ENCODE results near the gene TMEM145. TPM values are rescaled to one million over a fixed set of nuclear protein-coding genes. Genes with fewer than 3 reads are reported as not detected.
"Not testable (repeated sequence)": the region's sequence is repeated elsewhere in the genome, so short reads cannot be mapped to it uniquely, and the experiment has no call there.

TMEM145 gene
- total RNA-seq, 4 donors from 2014 or later, result 0.20 TPM; not detected in 3

GRCh38 chr19:42328106-42328505 lies 15.0 kb downstream of the TMEM145 start:
- TF ChIP-seq EP300 (IDR thresholded peaks at IDR 0.05), result no peak
- no peak for TF ChIP-seq CTCF (IDR thresholded peaks at IDR 0.05)
- TF ChIP-seq POLR2A (IDR thresholded peaks at IDR 0.05), result no peak
- Histone ChIP-seq H3K4me1 (peaks cover 0 to 75% (median 30%) of the 10 kb centered on the region in 4 donors), H3K27ac (no peak overlapping the region), H3K9me3 (no peaks in the 10 kb centered on the region), H3K36me3 (no peaks in the 10 kb centered on the region), H3K27me3 (peaks cover 0 to 19% of the 10 kb centered on the region in 2 donors), H3K4me3 (no peak overlapping the region)
- no peak for DNase-seq (ENCODE audit: low spot score in 2 of 2)
- WGBS, 2 donors, result 50 to 59% methylated on average over 1 of the region's 1 CpG

- peaks cover 0 to 4% (median 0%) of the 10 kb centered on the region in 3 donors for H3K36me3 ChIP-seq
- peak overlapping the region in 2 of 4 donors; percentile 33 to 53 for H3K27ac ChIP-seq
- no peak overlapping the region for H3K4me3 ChIP-seq
- H3K4me1 ChIP-seq, result peaks cover 0 to 72% (median 29%) of the 10 kb centered on the region in 4 donors
- TF ChIP-seq POLR2A (IDR thresholded peaks at IDR 0.05) (no peak), EP300 (IDR thresholded peaks at IDR 0.05) (no peak), CTCF (IDR thresholded peaks at IDR 0.05) (no peak)
- H3K27me3 ChIP-seq, result peaks cover 0 to 12% of the 10 kb centered on the region in 2 donors
- DNase-seq (ENCODE audit: low spot score in 2 of 2), result no peak
- 72 to 77% methylated on average over 2 of the region's 2 CpGs for WGBS, 2 donors
- H3K9me3 ChIP-seq, result no peaks in the 10 kb centered on the region
Measured at GRCh38 chr19:42328854-42329253, 15.7 kb downstream of the TMEM145 start.

GRCh38 chr19:42330241-42330711 lies 17.2 kb downstream of the TMEM145 start:
- Histone ChIP-seq H3K4me3 (no peak overlapping the region), H3K27me3 (no peaks in the 10 kb centered on the region), H3K4me1 (peaks cover 0 to 72% (median 18%) of the 10 kb centered on the region in 4 donors), H3K9me3 (no peaks in the 10 kb centered on the region), H3K36me3 (peaks cover 0 to 14% (median 0%) of the 10 kb centered on the region in 3 donors), H3K27ac (peak overlapping the region in 3 of 4 donors; percentile 15 to 53 (median 33))
- peak; percentile 29 to 40 for DNase-seq (ENCODE audit: low spot score in 2 of 2)
- TF ChIP-seq POLR2A (IDR thresholded peaks at IDR 0.05), result no peak
- TF ChIP-seq EP300 (IDR thresholded peaks at IDR 0.05), result no peak
- TF ChIP-seq CTCF (IDR thresholded peaks at IDR 0.05), result no peak
- 3 to 4% methylated on average over 2 of the region's 2 CpGs for WGBS, 2 donors

- not testable (repeated sequence) for H3K4me3 ChIP-seq; H3K27me3 ChIP-seq; H3K9me3 ChIP-seq; DNase-seq (ENCODE audit: low spot score in 2 of 2)
- H3K36me3 ChIP-seq, result peaks cover 0 to 25% (median 0%) of the 10 kb centered on the region in 3 donors
- peaks cover 0 to 68% (median 14%) of the 10 kb centered on the region in 4 donors for H3K4me1 ChIP-seq
- H3K27ac ChIP-seq, result peak overlapping the region in 2 of 4 donors; percentile 33 to 53
- WGBS, 2 donors, result 28 to 58% methylated on average over 3 of the region's 3 CpGs
Measured at GRCh38 chr19:42331333-42331732, 18.2 kb downstream of the TMEM145 start.

GRCh38 chr19:42332059-42332458 lies 18.9 kb downstream of the TMEM145 start:
- H3K36me3 ChIP-seq, result peaks cover 0 to 32% (median 0%) of the 10 kb centered on the region in 3 donors
- no peak overlapping the region for H3K27ac ChIP-seq
- no peaks in the 10 kb centered on the region for H3K9me3 ChIP-seq
- H3K4me3 ChIP-seq, result no peak overlapping the region
- no peaks in the 10 kb centered on the region for H3K27me3 ChIP-seq
- WGBS, 2 donors, result 64 to 66% methylated on average over 6 of the region's 6 CpGs
- no peak for TF ChIP-seq EP300 (IDR thresholded peaks at IDR 0.05)
- no peak for TF ChIP-seq POLR2A (IDR thresholded peaks at IDR 0.05)
- no peak for TF ChIP-seq CTCF (IDR thresholded peaks at IDR 0.05)
- H3K4me1 ChIP-seq, result peaks cover 0 to 61% (median 8%) of the 10 kb centered on the region in 4 donors
- DNase-seq (ENCODE audit: low spot score in 2 of 2), result no peak
